ENCODE measurements around the gene ZKSCAN1.
"Not testable (repeated sequence)": the region's sequence is repeated elsewhere in the genome, so short reads cannot be mapped to it uniquely, and the experiment has no call there.

GRCh38 chr7:99980448-99980872 lies 34.9 kb upstream of the ZKSCAN1 start:
- TF ChIP-seq, protein P1, sequence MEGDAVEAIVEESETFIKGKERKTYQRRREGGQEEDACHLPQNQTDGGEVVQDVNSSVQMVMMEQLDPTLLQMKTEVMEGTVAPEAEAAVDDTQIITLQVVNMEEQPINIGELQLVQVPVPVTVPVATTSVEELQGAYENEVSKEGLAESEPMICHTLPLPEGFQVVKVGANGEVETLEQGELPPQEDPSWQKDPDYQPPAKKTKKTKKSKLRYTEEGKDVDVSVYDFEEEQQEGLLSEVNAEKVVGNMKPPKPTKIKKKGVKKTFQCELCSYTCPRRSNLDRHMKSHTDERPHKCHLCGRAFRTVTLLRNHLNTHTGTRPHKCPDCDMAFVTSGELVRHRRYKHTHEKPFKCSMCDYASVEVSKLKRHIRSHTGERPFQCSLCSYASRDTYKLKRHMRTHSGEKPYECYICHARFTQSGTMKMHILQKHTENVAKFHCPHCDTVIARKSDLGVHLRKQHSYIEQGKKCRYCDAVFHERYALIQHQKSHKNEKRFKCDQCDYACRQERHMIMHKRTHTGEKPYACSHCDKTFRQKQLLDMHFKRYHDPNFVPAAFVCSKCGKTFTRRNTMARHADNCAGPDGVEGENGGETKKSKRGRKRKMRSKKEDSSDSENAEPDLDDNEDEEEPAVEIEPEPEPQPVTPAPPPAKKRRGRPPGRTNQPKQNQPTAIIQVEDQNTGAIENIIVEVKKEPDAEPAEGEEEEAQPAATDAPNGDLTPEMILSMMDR (IDR thresholded peaks at IDR 0.05): not testable (repeated sequence)
- TF ChIP-seq POLR2AphosphoS5 (IDR thresholded peaks at IDR 0.05): not testable (repeated sequence)

Data from breast epithelium (tissue), 3 donors.